ENCODE measurements around the gene UGDH. TPM values are rescaled to one million over a fixed set of nuclear protein-coding genes. Genes with fewer than 3 reads are reported as not detected.
"Not testable (repeated sequence)": the region's sequence is repeated elsewhere in the genome, so short reads cannot be mapped to it uniquely, and the experiment has no call there.

Gene UGDH
- total and polyA plus RNA-seq, 4 donors: 33.1 to 241 (median 84.0) TPM

DNA sequence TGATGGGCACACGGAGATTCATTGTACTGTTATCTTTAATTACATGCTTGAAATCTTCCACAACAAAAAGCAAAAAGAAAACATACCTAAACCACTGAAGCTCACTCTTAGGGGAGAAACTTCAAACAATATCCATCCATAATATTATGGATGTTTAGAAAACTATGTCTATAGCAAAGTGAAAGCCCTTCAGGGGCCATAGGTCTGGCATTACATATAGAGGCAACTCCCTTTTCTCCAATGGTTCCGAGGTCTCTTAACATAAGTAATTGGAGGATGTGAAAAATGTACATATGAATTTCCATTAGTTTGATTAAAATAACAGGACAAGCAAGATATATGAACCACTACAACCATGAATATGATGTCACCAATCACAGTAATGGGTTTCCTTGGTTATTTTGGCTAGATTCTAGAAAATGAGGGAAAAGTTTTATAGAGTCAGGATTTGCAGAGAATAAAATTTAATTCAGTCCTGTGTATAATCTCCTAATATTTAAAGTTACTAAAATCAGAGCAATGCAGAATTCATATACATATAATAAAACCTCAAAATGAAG is 10.8 kb downstream of the UGDH start:
- Histone ChIP-seq H3K27ac (ENCODE audit: low read depth in 1 of 2, low read length in 2 of 2) (no peak overlapping the region), H3K4me1 (ENCODE audit: control insufficient read depth in 4 of 4, insufficient read depth in 4 of 4, low read length in 3 of 4) (peaks cover 4 to 8% (median 6%) of the 10 kb centered on the region in 4 donors), H3K4me3 (ENCODE audit: low read depth in 1 of 3, low read length in 3 of 3) (no peak overlapping the region), H3K9me3 (ENCODE audit: control insufficient read depth in 4 of 4, low read length in 3 of 4) (no peaks in the 10 kb centered on the region), H3K36me3 (ENCODE audit: control insufficient read depth in 4 of 4, insufficient read depth in 3 of 4, low read depth in 1 of 4, low read length in 3 of 4) (peaks cover 11 to 31% (median 24%) of the 10 kb centered on the region in 4 donors), H3K27me3 (ENCODE audit: control insufficient read depth in 4 of 4, insufficient read depth in 4 of 4, low read length in 3 of 4) (no peaks in the 10 kb centered on the region), H3K9ac (ENCODE audit: low read depth in 1 of 2, low read length in 2 of 2) (no peak overlapping the region)
- no peak for DNase-seq (ENCODE audit: low spot score)
- 95% methylated on average over 2 of the region's 2 CpGs for WGBS
- TF ChIP-seq, protein P1, sequence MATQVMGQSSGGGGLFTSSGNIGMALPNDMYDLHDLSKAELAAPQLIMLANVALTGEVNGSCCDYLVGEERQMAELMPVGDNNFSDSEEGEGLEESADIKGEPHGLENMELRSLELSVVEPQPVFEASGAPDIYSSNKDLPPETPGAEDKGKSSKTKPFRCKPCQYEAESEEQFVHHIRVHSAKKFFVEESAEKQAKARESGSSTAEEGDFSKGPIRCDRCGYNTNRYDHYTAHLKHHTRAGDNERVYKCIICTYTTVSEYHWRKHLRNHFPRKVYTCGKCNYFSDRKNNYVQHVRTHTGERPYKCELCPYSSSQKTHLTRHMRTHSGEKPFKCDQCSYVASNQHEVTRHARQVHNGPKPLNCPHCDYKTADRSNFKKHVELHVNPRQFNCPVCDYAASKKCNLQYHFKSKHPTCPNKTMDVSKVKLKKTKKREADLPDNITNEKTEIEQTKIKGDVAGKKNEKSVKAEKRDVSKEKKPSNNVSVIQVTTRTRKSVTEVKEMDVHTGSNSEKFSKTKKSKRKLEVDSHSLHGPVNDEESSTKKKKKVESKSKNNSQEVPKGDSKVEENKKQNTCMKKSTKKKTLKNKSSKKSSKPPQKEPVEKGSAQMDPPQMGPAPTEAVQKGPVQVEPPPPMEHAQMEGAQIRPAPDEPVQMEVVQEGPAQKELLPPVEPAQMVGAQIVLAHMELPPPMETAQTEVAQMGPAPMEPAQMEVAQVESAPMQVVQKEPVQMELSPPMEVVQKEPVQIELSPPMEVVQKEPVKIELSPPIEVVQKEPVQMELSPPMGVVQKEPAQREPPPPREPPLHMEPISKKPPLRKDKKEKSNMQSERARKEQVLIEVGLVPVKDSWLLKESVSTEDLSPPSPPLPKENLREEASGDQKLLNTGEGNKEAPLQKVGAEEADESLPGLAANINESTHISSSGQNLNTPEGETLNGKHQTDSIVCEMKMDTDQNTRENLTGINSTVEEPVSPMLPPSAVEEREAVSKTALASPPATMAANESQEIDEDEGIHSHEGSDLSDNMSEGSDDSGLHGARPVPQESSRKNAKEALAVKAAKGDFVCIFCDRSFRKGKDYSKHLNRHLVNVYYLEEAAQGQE (IDR thresholded peaks at IDR 0.05): no peak
- TF ChIP-seq FOXA2 (IDR thresholded peaks at IDR 0.05) (no peak), YY1 (IDR thresholded peaks at IDR 0.05) (no peak), SP1 (IDR thresholded peaks at IDR 0.05) (no peak), HNF4G (IDR thresholded peaks at IDR 0.05) (no peak)
- TF ChIP-seq, protein P2, sequence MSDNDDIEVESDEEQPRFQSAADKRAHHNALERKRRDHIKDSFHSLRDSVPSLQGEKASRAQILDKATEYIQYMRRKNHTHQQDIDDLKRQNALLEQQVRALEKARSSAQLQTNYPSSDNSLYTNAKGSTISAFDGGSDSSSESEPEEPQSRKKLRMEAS (IDR thresholded peaks at IDR 0.05): no peak

GRCh38 chr4:39515669-39516401 is 11.4 kb downstream of the UGDH start:
- Histone ChIP-seq H3K36me3 (ENCODE audit: control insufficient read depth in 4 of 4, insufficient read depth in 3 of 4, low read depth in 1 of 4, low read length in 3 of 4) (peaks cover 11 to 33% (median 23%) of the 10 kb centered on the region in 4 donors), H3K9ac (ENCODE audit: low read depth in 1 of 2, low read length in 2 of 2) (peak overlapping the region in 1 of 2 donors; percentile 31), H3K27ac (ENCODE audit: low read depth in 1 of 2, low read length in 2 of 2) (peak overlapping the region; percentile 32 to 46)
- not testable (repeated sequence) for DNase-seq (ENCODE audit: low spot score); H3K9me3 ChIP-seq (ENCODE audit: control insufficient read depth in 4 of 4, low read length in 3 of 4); H3K4me1 ChIP-seq (ENCODE audit: control insufficient read depth in 4 of 4, insufficient read depth in 4 of 4, low read length in 3 of 4); H3K4me3 ChIP-seq (ENCODE audit: low read depth in 1 of 3, low read length in 3 of 3); H3K27me3 ChIP-seq (ENCODE audit: control insufficient read depth in 4 of 4, insufficient read depth in 4 of 4, low read length in 3 of 4)
- WGBS: 96% methylated on average over 14 of the region's 14 CpGs

- Histone ChIP-seq H3K9ac (ENCODE audit: low read depth in 1 of 2, low read length in 2 of 2) (peak overlapping the region in 1 of 2 donors; percentile 31), H3K27ac (ENCODE audit: low read depth in 1 of 2, low read length in 2 of 2) (peak overlapping the region; percentile 15 to 52)
- TF ChIP-seq, protein P3, sequence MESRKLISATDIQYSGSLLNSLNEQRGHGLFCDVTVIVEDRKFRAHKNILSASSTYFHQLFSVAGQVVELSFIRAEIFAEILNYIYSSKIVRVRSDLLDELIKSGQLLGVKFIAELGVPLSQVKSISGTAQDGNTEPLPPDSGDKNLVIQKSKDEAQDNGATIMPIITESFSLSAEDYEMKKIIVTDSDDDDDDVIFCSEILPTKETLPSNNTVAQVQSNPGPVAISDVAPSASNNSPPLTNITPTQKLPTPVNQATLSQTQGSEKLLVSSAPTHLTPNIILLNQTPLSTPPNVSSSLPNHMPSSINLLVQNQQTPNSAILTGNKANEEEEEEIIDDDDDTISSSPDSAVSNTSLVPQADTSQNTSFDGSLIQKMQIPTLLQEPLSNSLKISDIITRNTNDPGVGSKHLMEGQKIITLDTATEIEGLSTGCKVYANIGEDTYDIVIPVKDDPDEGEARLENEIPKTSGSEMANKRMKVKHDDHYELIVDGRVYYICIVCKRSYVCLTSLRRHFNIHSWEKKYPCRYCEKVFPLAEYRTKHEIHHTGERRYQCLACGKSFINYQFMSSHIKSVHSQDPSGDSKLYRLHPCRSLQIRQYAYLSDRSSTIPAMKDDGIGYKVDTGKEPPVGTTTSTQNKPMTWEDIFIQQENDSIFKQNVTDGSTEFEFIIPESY (IDR thresholded peaks at IDR 0.05): peak; percentile 63
- TF ChIP-seq FOXA1 (IDR thresholded peaks at IDR 0.05) (peak; percentile 90), JUND (IDR thresholded peaks at IDR 0.05) (peak; percentile 72 to 79), HNF4A (conservative IDR thresholded peaks at IDR 0.05) (peak; percentile 84 to 87), NR2F2 (IDR thresholded peaks at IDR 0.05) (peak; percentile 80), ATF3 (IDR thresholded peaks at IDR 0.05) (peak; percentile 39), SP1 (IDR thresholded peaks at IDR 0.05) (peak; percentile 82), FOXA2 (IDR thresholded peaks at IDR 0.05) (peak; percentile 93), TAF1 (conservative IDR thresholded peaks at IDR 0.05) (no peak), HNF4G (IDR thresholded peaks at IDR 0.05) (peak; percentile 32), RXRA (IDR thresholded peaks at IDR 0.05) (peak; percentile 90 to 91), EGR1 (IDR thresholded peaks at IDR 0.05; ENCODE audit: low read depth in 2 of 2) (peak in 1 of 2 donors; percentile 47), RAD21 (IDR thresholded peaks at IDR 0.05) (peak; percentile 41 to 54), GABPA (IDR thresholded peaks at IDR 0.05 in 1 of 2, conservative IDR thresholded peaks at IDR 0.05 in 1 of 2) (peak in 1 of 2 donors; percentile 34), YY1 (IDR thresholded peaks at IDR 0.05) (peak; percentile 74)
- TF ChIP-seq, protein P4, sequence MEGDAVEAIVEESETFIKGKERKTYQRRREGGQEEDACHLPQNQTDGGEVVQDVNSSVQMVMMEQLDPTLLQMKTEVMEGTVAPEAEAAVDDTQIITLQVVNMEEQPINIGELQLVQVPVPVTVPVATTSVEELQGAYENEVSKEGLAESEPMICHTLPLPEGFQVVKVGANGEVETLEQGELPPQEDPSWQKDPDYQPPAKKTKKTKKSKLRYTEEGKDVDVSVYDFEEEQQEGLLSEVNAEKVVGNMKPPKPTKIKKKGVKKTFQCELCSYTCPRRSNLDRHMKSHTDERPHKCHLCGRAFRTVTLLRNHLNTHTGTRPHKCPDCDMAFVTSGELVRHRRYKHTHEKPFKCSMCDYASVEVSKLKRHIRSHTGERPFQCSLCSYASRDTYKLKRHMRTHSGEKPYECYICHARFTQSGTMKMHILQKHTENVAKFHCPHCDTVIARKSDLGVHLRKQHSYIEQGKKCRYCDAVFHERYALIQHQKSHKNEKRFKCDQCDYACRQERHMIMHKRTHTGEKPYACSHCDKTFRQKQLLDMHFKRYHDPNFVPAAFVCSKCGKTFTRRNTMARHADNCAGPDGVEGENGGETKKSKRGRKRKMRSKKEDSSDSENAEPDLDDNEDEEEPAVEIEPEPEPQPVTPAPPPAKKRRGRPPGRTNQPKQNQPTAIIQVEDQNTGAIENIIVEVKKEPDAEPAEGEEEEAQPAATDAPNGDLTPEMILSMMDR (IDR thresholded peaks at IDR 0.05; ENCODE audit: low read depth, low read length, missing input control): no peak
- TF ChIP-seq, protein P2 (IDR thresholded peaks at IDR 0.05): peak; percentile 62
Measured at GRCh38 chr4:39514888-39515401, 12.3 kb downstream of the UGDH start.

More at GRCh38 chr4:39514888-39515401, 12.3 kb downstream of the UGDH start:
- 29% methylated on average over 4 of the region's 4 CpGs for WGBS
- H3K27me3 ChIP-seq (ENCODE audit: control insufficient read depth in 4 of 4, insufficient read depth in 4 of 4, low read length in 3 of 4): no peaks in the 10 kb centered on the region
- DNase-seq (ENCODE audit: low spot score): no peak
- peaks cover 4 to 8% (median 6%) of the 10 kb centered on the region in 4 donors for H3K4me1 ChIP-seq (ENCODE audit: control insufficient read depth in 4 of 4, insufficient read depth in 4 of 4, low read length in 3 of 4)
- H3K4me3 ChIP-seq (ENCODE audit: low read depth in 1 of 3, low read length in 3 of 3): no peak overlapping the region
- H3K36me3 ChIP-seq (ENCODE audit: control insufficient read depth in 4 of 4, insufficient read depth in 3 of 4, low read depth in 1 of 4, low read length in 3 of 4): peaks cover 15 to 41% (median 30%) of the 10 kb centered on the region in 4 donors
- H3K9me3 ChIP-seq (ENCODE audit: control insufficient read depth in 4 of 4, low read length in 3 of 4): no peaks in the 10 kb centered on the region

Data from liver (tissue), 9 donors.